ENCODE results near the gene CPNE5. TPM values are rescaled to one million over a fixed set of nuclear protein-coding genes. Genes with fewer than 3 reads are reported as not detected.

CPNE5 gene
- total RNA-seq, 1 experiment from 2014 or later = 0.44 TPM

GRCh38 chr6:36702656-36703055 is 136.6 kb downstream of the CPNE5 start:
- ChIA-PET CTCF (no interaction called here), POLR2A (no interaction called here)
- no peaks in the 10 kb centered on the region for H3K9me3 ChIP-seq (ENCODE audit: control insufficient read depth, insufficient read depth, low read depth, low read length)
- H3K27me3 ChIP-seq (ENCODE audit: control insufficient read depth, insufficient read depth, low read length) = no peaks in the 10 kb centered on the region
- DNase-seq (ENCODE audit: low read depth, low spot score) (no peak), ATAC-seq (no peak)
- no peak for TF ChIP-seq POLR2AphosphoS5 (IDR thresholded peaks at IDR 0.05; ENCODE audit: low read depth, low read length)
- no peak for TF ChIP-seq TCF7L2 (IDR thresholded peaks at IDR 0.05; ENCODE audit: low read depth, low read length)
- TF ChIP-seq, protein P1, sequence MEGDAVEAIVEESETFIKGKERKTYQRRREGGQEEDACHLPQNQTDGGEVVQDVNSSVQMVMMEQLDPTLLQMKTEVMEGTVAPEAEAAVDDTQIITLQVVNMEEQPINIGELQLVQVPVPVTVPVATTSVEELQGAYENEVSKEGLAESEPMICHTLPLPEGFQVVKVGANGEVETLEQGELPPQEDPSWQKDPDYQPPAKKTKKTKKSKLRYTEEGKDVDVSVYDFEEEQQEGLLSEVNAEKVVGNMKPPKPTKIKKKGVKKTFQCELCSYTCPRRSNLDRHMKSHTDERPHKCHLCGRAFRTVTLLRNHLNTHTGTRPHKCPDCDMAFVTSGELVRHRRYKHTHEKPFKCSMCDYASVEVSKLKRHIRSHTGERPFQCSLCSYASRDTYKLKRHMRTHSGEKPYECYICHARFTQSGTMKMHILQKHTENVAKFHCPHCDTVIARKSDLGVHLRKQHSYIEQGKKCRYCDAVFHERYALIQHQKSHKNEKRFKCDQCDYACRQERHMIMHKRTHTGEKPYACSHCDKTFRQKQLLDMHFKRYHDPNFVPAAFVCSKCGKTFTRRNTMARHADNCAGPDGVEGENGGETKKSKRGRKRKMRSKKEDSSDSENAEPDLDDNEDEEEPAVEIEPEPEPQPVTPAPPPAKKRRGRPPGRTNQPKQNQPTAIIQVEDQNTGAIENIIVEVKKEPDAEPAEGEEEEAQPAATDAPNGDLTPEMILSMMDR (IDR thresholded peaks at IDR 0.05) = no peak
- no peak for TF ChIP-seq SIN3A (IDR thresholded peaks at IDR 0.05; ENCODE audit: borderline replicate concordance, insufficient read depth, low read depth, low read length)
- TF ChIP-seq, protein P2, sequence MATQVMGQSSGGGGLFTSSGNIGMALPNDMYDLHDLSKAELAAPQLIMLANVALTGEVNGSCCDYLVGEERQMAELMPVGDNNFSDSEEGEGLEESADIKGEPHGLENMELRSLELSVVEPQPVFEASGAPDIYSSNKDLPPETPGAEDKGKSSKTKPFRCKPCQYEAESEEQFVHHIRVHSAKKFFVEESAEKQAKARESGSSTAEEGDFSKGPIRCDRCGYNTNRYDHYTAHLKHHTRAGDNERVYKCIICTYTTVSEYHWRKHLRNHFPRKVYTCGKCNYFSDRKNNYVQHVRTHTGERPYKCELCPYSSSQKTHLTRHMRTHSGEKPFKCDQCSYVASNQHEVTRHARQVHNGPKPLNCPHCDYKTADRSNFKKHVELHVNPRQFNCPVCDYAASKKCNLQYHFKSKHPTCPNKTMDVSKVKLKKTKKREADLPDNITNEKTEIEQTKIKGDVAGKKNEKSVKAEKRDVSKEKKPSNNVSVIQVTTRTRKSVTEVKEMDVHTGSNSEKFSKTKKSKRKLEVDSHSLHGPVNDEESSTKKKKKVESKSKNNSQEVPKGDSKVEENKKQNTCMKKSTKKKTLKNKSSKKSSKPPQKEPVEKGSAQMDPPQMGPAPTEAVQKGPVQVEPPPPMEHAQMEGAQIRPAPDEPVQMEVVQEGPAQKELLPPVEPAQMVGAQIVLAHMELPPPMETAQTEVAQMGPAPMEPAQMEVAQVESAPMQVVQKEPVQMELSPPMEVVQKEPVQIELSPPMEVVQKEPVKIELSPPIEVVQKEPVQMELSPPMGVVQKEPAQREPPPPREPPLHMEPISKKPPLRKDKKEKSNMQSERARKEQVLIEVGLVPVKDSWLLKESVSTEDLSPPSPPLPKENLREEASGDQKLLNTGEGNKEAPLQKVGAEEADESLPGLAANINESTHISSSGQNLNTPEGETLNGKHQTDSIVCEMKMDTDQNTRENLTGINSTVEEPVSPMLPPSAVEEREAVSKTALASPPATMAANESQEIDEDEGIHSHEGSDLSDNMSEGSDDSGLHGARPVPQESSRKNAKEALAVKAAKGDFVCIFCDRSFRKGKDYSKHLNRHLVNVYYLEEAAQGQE (IDR thresholded peaks at IDR 0.05; ENCODE audit: insufficient read depth in 1 of 2, low read depth in 2 of 2, low read length in 1 of 2) = no peak
- no peaks in the 10 kb centered on the region for H3K36me3 ChIP-seq (ENCODE audit: control insufficient read depth, insufficient read depth, low read length)
- intact Hi-C loops (cut with micrococcal nuclease; ENCODE audit: unreplicated experiment) = no loop called here
- no peak overlapping the region for H3K4me3 ChIP-seq (ENCODE audit: low read depth in 2 of 2, low read length in 2 of 2)
- H3K4me1 ChIP-seq (ENCODE audit: control insufficient read depth, insufficient read depth, low read length) = no peaks in the 10 kb centered on the region
- no TSS peak for BruUV-seq (replicated peaks)
- in situ Hi-C loops (cut with HindIII; ENCODE audit: low pct_unique_long_range_greater_than_20kb, low sequenced_read_pairs) = no loop called here
- H3K27ac ChIP-seq (ENCODE audit: low read length) = no peak overlapping the region

DNA sequence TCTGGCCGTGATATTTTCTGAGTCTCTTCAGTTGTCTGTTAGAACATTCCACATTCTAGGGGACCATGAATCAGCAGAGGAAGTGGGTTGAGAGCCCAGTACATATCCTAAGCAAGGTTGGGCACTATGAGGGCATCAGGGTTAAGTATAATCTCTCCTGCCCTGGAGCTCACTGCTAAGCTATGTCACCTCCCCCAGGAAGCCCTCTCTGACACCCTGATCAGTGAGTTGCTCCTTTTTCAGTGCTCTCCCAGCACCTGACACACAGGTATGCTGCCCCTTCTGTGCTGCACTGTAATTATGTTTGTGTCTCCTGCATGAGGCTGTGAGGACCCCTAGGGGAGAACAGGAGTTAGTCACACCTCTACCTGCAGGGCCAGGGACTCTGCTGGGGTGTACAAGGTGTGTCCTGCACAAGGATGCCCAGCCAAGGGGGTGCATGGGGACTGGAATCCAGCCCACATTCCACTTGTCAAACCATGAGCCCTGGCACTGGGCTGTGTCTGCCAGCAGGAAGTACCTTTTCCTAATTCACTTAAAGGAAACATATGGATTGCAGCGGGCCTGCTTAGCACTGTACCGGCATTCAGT is 137.7 kb downstream of the CPNE5 start:
- Histone ChIP-seq H3K4me3 (ENCODE audit: low read depth in 2 of 2, low read length in 2 of 2) (no peak overlapping the region), H3K27ac (ENCODE audit: low read length) (no peak overlapping the region), H3K36me3 (ENCODE audit: control insufficient read depth, insufficient read depth, low read length) (no peaks in the 10 kb centered on the region), H3K27me3 (ENCODE audit: control insufficient read depth, insufficient read depth, low read length) (no peaks in the 10 kb centered on the region), H3K9me3 (ENCODE audit: control insufficient read depth, insufficient read depth, low read depth, low read length) (no peaks in the 10 kb centered on the region), H3K4me1 (ENCODE audit: control insufficient read depth, insufficient read depth, low read length) (no peaks in the 10 kb centered on the region)
- TF ChIP-seq, protein P1 (IDR thresholded peaks at IDR 0.05) = peak; percentile 70
- TF ChIP-seq TCF7L2 (IDR thresholded peaks at IDR 0.05; ENCODE audit: low read depth, low read length) = no peak
- TF ChIP-seq, protein P2 (IDR thresholded peaks at IDR 0.05; ENCODE audit: insufficient read depth in 1 of 2, low read depth in 2 of 2, low read length in 1 of 2) = no peak
- ChIA-PET CTCF (interaction anchor here (0.7 kb wide), 1 partner anchor 437 kb away, joined by 7 read pairs; no protein-coding TSS in a partner anchor), POLR2A (interaction anchor here (0.6 kb wide), 1 partner anchor 20 kb away, joined by 6 read pairs; no protein-coding TSS in a partner anchor)
- intact Hi-C loops (cut with micrococcal nuclease; ENCODE audit: unreplicated experiment) = no loop called here
- peak; percentile 64 for ATAC-seq
- BruUV-seq (replicated peaks) = no TSS peak
- in situ Hi-C loops (cut with HindIII; ENCODE audit: low pct_unique_long_range_greater_than_20kb, low sequenced_read_pairs) = no loop called here
- DNase-seq (ENCODE audit: low read depth, low spot score) = no peak

All from Panc1 (cell line).